ENCODE measurements around the gene PHC1.

PHC1 gene

DNA sequence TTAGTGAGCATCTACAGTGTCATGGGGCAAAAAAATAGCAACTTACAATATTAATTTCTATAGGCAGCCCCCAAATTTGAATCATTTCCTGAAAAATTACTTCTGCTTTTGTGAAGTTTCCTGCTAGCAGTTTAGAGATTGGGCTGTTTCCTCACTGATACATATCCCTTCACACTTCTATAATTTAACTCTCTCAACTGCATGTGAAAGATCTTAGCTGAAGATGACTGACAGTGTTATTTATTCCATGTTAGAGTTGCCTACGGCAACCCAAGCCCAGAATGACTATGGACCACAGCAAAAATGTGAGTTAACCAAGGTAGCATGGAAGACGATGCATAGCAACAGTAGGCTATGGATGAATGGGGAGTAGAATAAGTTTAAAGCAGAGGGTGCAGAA, 75.1 kb downstream of the PHC1 start, which contains the start of gene KLRG1:
Gene KLRG1, plus strand, starts transcription at position 134 of the 400 bp plus-strand sequence. Its CDS starts 90 bp downstream, at position 224.
- no peak for TF ChIP-seq POU2F2 (IDR thresholded peaks at IDR 0.05; ENCODE audit: low read depth, low read length)
- peak; percentile 83 for FAIRE-seq
- DNase-seq (ENCODE audit: insufficient read length, low spot score): no peak
